Measurements from ENCODE around the gene CES5A. TPM values are rescaled to one million over a fixed set of nuclear protein-coding genes. Genes with fewer than 3 reads are reported as not detected.
"Not testable (repeated sequence)": the region's sequence is repeated elsewhere in the genome, so short reads cannot be mapped to it uniquely, and the experiment has no call there.

CES5A gene
- total RNA-seq, 2 donors from 2014 or later, result not detected

GRCh38 chr16:55832773-55833691 lies 42.1 kb downstream of the CES5A start, which contains the start of gene CES1:
Gene CES1 (minus strand): TSS chr16:55833096. CDS start chr16:55833055, 41 bp downstream.
- Mint-ChIP-seq H3K4me1 (peaks cover 7% of the 10 kb centered on the region), H3K27ac (no peak within 1 kb of the TSS), H3K36me3 (ENCODE audit: low read depth) (peaks cover 4% of the 10 kb centered on the region), H3K27me3 (peaks cover 47% of the 10 kb centered on the region), H3K4me3 (no peak within 1 kb of the TSS)
- ATAC-seq, result no peak
- H3K9me3 ChIP-seq (ENCODE audit: control insufficient read depth, low read length, poor library complexity, severe bottlenecking), result no peaks in the 10 kb centered on the region
- DNase-seq, result no peak

GRCh38 chr16:55832425-55832772 lies 42.8 kb downstream of the CES5A start:
- Mint-ChIP-seq H3K4me1 (peaks cover 7% of the 10 kb centered on the region), H3K4me3 (no peak overlapping the region), H3K36me3 (ENCODE audit: low read depth) (peaks cover 4% of the 10 kb centered on the region), H3K27me3 (peaks cover 49% of the 10 kb centered on the region), H3K27ac (no peak overlapping the region)
- DNase-seq (no peak), ATAC-seq (no peak)
- no peaks in the 10 kb centered on the region for H3K9me3 ChIP-seq (ENCODE audit: control insufficient read depth, low read length, poor library complexity, severe bottlenecking)

GRCh38 chr16:55830658-55831294 lies 44.4 kb downstream of the CES5A start:
- H3K27me3 Mint-ChIP-seq, result peaks cover 61% of the 10 kb centered on the region
- peaks cover 4% of the 10 kb centered on the region for H3K36me3 Mint-ChIP-seq (ENCODE audit: low read depth)
- no peak for ATAC-seq

GRCh38 chr16:55829232-55829631 lies 45.9 kb downstream of the CES5A start:
- not testable (repeated sequence) for DNase-seq; H3K36me3 Mint-ChIP-seq (ENCODE audit: low read depth); H3K4me1 Mint-ChIP-seq; H3K9me3 ChIP-seq (ENCODE audit: control insufficient read depth, low read length, poor library complexity, severe bottlenecking); H3K27ac Mint-ChIP-seq; ATAC-seq; H3K4me3 Mint-ChIP-seq
- H3K27me3 Mint-ChIP-seq, result peaks cover 67% of the 10 kb centered on the region

More at GRCh38 chr16:55830658-55831294, 44.4 kb downstream of the CES5A start:
- H3K27ac Mint-ChIP-seq, result no peak overlapping the region
- no peak overlapping the region for H3K4me3 Mint-ChIP-seq
- peaks cover 7% of the 10 kb centered on the region for H3K4me1 Mint-ChIP-seq
- no peaks in the 10 kb centered on the region for H3K9me3 ChIP-seq (ENCODE audit: control insufficient read depth, low read length, poor library complexity, severe bottlenecking)
- no peak for DNase-seq

GRCh38 chr16:55828680-55829079 lies 46.5 kb downstream of the CES5A start:
- no peak overlapping the region for H3K27ac Mint-ChIP-seq

GRCh38 chr16:55825115-55825728 lies 50.0 kb downstream of the CES5A start:
- H3K9me3 ChIP-seq (ENCODE audit: control insufficient read depth, low read length, poor library complexity, severe bottlenecking), result no peaks in the 10 kb centered on the region
- DNase-seq, result no peak
- Mint-ChIP-seq H3K27me3 (peaks cover 57% of the 10 kb centered on the region), H3K36me3 (ENCODE audit: low read depth) (peaks cover 2% of the 10 kb centered on the region), H3K4me1 (peaks cover 2% of the 10 kb centered on the region), H3K27ac (no peak overlapping the region), H3K4me3 (no peak overlapping the region)
- ATAC-seq, result no peak

More at GRCh38 chr16:55828680-55829079, 46.5 kb downstream of the CES5A start:
- H3K9me3 ChIP-seq (ENCODE audit: control insufficient read depth, low read length, poor library complexity, severe bottlenecking), result no peaks in the 10 kb centered on the region
- Mint-ChIP-seq H3K4me1 (peaks cover 5% of the 10 kb centered on the region), H3K27me3 (peaks cover 61% of the 10 kb centered on the region), H3K36me3 (ENCODE audit: low read depth) (peaks cover 4% of the 10 kb centered on the region), H3K4me3 (no peak overlapping the region)
- ATAC-seq (no peak), DNase-seq (no peak)

- H3K36me3 Mint-ChIP-seq (ENCODE audit: low read depth), result peaks cover 2% of the 10 kb centered on the region
- DNase-seq (no peak), ATAC-seq (no peak)
- no peaks in the 10 kb centered on the region for H3K9me3 ChIP-seq (ENCODE audit: control insufficient read depth, low read length, poor library complexity, severe bottlenecking)
- H3K27ac Mint-ChIP-seq, result no peak overlapping the region
- H3K4me3 Mint-ChIP-seq, result no peak overlapping the region
- peaks cover 62% of the 10 kb centered on the region for H3K27me3 Mint-ChIP-seq
- peaks cover 2% of the 10 kb centered on the region for H3K4me1 Mint-ChIP-seq
Observed at GRCh38 chr16:55824473-55825000, 50.6 kb downstream of the CES5A start.

- no peak overlapping the region for H3K27ac Mint-ChIP-seq
Observed at GRCh38 chr16:55822280-55822810, 52.8 kb downstream of the CES5A start.

GRCh38 chr16:55821210-55821609 lies 54.0 kb downstream of the CES5A start:
- DNase-seq (no peak), ATAC-seq (no peak)
- Mint-ChIP-seq H3K4me3 (no peak overlapping the region), H3K27me3 (peaks cover 63% of the 10 kb centered on the region), H3K4me1 (no peaks in the 10 kb centered on the region), H3K36me3 (ENCODE audit: low read depth) (peaks cover 2% of the 10 kb centered on the region), H3K27ac (no peak overlapping the region)
- H3K9me3 ChIP-seq (ENCODE audit: control insufficient read depth, low read length, poor library complexity, severe bottlenecking), result no peaks in the 10 kb centered on the region

More at GRCh38 chr16:55822280-55822810, 52.8 kb downstream of the CES5A start:
- H3K4me1 Mint-ChIP-seq, result no peaks in the 10 kb centered on the region
- H3K9me3 ChIP-seq (ENCODE audit: control insufficient read depth, low read length, poor library complexity, severe bottlenecking), result no peaks in the 10 kb centered on the region
- H3K27me3 Mint-ChIP-seq, result peaks cover 62% of the 10 kb centered on the region
- H3K36me3 Mint-ChIP-seq (ENCODE audit: low read depth), result peaks cover 2% of the 10 kb centered on the region
- DNase-seq (no peak), ATAC-seq (no peak)
- no peak overlapping the region for H3K4me3 Mint-ChIP-seq

GRCh38 chr16:55820615-55821014 lies 54.6 kb downstream of the CES5A start:
- Mint-ChIP-seq H3K4me1 (no peaks in the 10 kb centered on the region), H3K27ac (no peak overlapping the region), H3K36me3 (ENCODE audit: low read depth) (peaks cover 2% of the 10 kb centered on the region), H3K4me3 (no peak overlapping the region), H3K27me3 (peaks cover 63% of the 10 kb centered on the region)
- DNase-seq, result no peak
- no peak for ATAC-seq
- H3K9me3 ChIP-seq (ENCODE audit: control insufficient read depth, low read length, poor library complexity, severe bottlenecking), result no peaks in the 10 kb centered on the region

- Mint-ChIP-seq H3K4me3 (no peak overlapping the region), H3K27ac (no peak overlapping the region), H3K36me3 (ENCODE audit: low read depth) (peaks cover 2% of the 10 kb centered on the region), H3K4me1 (no peaks in the 10 kb centered on the region), H3K27me3 (peaks cover 62% of the 10 kb centered on the region)
- DNase-seq (no peak), ATAC-seq (no peak)
- H3K9me3 ChIP-seq (ENCODE audit: control insufficient read depth, low read length, poor library complexity, severe bottlenecking), result no peaks in the 10 kb centered on the region
Observed at GRCh38 chr16:55817236-55817912, 57.8 kb downstream of the CES5A start.

GRCh38 chr16:55816222-55816621 lies 59.0 kb downstream of the CES5A start:
- H3K36me3 Mint-ChIP-seq (ENCODE audit: low read depth); ATAC-seq; H3K4me3 Mint-ChIP-seq; H3K27ac Mint-ChIP-seq; DNase-seq; H3K4me1 Mint-ChIP-seq; H3K9me3 ChIP-seq (ENCODE audit: control insufficient read depth, low read length, poor library complexity, severe bottlenecking): not testable (repeated sequence)
- H3K27me3 Mint-ChIP-seq, result peaks cover 64% of the 10 kb centered on the region

All from T-helper 17 cell (primary cell).